Muscle of leg (tissue), 11 donors: ENCODE results near the gene ATP6V0D1. TPM values are rescaled to one million over a fixed set of nuclear protein-coding genes. Genes with fewer than 3 reads are reported as not detected.
A peak's percentile ranks its signal among the peaks of the same experiment; 100 is the strongest.

Experiments
- DNase-seq: peaks from one replicate; pipeline ENCODE4 v3.0.0; 2013
- H3K27ac ChIP-seq: one replicate; pipeline ENCODE4 v1.5.1; 2013; ENCODE audit warnings: mild to moderate bottlenecking, low read length, control low read depth
- H3K27me3 ChIP-seq: one replicate; pipeline ENCODE4 v1.6.1; 2013; ENCODE audit warnings: low read length; ENCODE audit not compliant: control insufficient read depth, insufficient read depth
- H3K36me3 ChIP-seq: one replicate; pipeline ENCODE4 v1.6.1; 2013; ENCODE audit warnings: low read length; ENCODE audit not compliant: control insufficient read depth, insufficient read depth
- H3K4me1 ChIP-seq: one replicate; pipeline ENCODE4 v1.6.1; 2013; ENCODE audit warnings: low read length; ENCODE audit not compliant: control insufficient read depth, insufficient read depth
- H3K4me3 ChIP-seq: one replicate; pipeline ENCODE4 v1.5.1; 2013; ENCODE audit warnings: low read length, control low read depth
- H3K9me3 ChIP-seq: replicated peaks from 2 replicates; pipeline ENCODE4 v1.6.1; 2013; ENCODE audit warnings: low read depth, low read length; ENCODE audit not compliant: control insufficient read depth
- WGBS: methylation state at CpG from one replicate; pipeline ENCODE4 v1.1.5; 2013; ENCODE audit warnings: missing lambda C conversion rate; ENCODE audit not compliant: insufficient coverage; 5-methylcytosine and 5-hydroxymethylcytosine counted together
- polyA plus RNA-seq, 8 donors: library from polyadenylated mRNA; unstranded; fragments of 120-200 nt; gene quantifications; one replicate each; pipeline versions ENCODE4 v1.2.1 to v1.2.3, GENCODE V29; 2013; ENCODE audit warnings: inconsistent platforms in 1 of 8, low replicate concordance in 1 of 8; ENCODE audit not compliant: insufficient read length in 8 of 8, insufficient read depth in 1 of 8
- total RNA-seq: library from RNA; stranded (reverse); fragments of 120-200 nt; gene quantifications from one replicate; pipeline ENCODE4 v1.2.4, GENCODE V29; 2013

Gene ATP6V0D1
- total and polyA plus RNA-seq, 9 donors = 43.5 to 69.0 (median 66.2) TPM

DNA sequence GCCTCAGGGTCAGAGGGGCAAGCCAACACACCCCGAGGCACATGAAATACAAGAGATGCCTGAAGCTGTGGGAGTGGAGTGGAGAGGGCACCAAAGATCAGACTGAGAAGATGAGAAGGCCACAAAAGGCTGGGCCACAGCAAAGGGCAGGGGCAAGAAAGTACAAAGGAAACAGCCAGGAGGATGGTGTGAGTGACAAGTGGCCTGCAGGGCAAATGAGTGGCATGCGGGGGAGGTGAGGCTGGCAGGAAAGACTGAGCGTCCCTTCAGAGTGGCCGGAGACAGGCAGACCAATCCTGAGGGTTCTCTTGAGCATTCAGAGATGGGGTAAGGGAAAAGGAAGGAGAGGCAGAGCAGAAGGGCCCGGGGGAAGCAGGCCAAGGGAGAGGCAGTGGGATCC lies 26.9 kb downstream of the ATP6V0D1 start:
- Histone ChIP-seq H3K4me1 (peaks cover 78% of the 10 kb centered on the region), H3K27me3 (no peaks in the 10 kb centered on the region), H3K4me3 (no peak overlapping the region), H3K36me3 (peaks cover 26% of the 10 kb centered on the region), H3K27ac (no peak overlapping the region), H3K9me3 (no peaks in the 10 kb centered on the region)
- WGBS = 76% methylated on average over 5 of the region's 5 CpGs
- no peak for DNase-seq

DNA sequence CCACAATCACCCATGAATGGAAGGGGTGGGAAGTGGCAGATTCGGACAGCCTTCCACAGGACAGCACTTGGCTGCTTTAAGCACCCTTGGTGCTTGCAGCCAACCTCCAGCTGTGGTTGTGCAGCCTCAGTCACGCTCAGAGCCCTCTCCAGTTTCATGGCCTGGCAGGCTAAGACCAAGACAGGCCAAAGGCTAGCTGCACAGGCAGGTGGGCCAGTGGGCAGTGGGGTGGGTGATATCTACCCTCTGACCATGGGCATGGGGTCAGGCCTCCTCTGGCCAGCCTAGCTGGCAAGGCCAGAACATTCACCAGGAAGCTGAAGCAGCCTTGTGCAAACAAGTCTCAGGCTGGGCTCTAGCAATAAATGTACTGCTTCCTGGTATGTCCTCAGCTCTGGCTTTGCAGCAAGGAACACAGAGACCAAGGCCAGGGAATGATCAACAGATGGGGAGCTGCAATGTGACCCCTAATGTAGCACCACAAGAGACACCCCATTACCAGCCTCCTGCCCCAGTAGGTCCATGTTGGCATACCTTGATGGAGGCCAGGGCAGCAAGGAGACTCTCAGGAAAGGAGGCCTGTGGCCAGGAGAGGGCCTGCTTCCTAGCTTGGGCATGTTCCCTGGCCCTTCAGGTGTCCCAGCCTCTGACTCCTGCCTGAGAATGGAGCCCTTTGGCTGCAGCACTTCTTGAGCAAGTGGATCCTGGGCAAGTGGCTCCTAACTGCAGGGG lies 29.1 kb downstream of the ATP6V0D1 start:
- H3K27ac ChIP-seq = peak overlapping the region; percentile 77
- no peak overlapping the region for H3K4me3 ChIP-seq
- H3K36me3 ChIP-seq = peaks cover 26% of the 10 kb centered on the region
- no peaks in the 10 kb centered on the region for H3K27me3 ChIP-seq
- WGBS = 26% methylated on average over 2 of the region's 2 CpGs
- DNase-seq = peak; percentile 71
- no peaks in the 10 kb centered on the region for H3K9me3 ChIP-seq
- peaks cover 76% of the 10 kb centered on the region for H3K4me1 ChIP-seq

DNA sequence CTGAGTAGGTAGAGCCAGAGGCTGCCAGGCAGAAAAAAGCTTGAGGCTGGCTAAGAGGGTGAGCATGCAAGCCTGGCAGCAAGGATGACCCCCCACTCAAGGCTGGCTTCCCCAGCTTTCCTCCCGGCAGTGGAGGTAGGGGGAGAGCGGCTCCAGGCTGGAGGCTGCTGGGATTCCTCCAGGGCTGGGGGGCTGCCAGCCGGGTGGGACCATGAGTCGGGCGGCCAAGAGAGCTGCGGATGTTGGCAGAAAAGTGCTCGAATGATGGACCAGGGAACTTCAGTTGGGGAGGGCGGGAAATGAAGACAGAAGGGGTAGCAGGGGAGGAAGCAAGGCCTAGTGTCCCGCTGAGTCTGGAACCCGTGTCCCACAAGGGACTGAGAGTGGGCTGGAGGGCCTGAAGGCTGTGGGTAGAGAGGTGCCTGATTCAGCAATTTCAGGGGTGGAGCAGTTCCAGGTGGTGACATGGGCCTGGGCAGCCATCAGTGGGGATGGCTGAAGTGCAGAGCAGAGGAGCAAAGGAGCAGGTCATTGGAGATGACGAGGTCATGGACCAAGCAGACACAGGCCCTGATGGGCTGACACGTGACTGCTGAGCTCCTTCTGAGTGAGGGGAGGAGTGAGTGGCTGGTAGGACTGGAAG lies 29.8 kb downstream of the ATP6V0D1 start:
- Histone ChIP-seq H3K27me3 (no peaks in the 10 kb centered on the region), H3K4me3 (no peak overlapping the region), H3K4me1 (peaks cover 76% of the 10 kb centered on the region), H3K9me3 (no peaks in the 10 kb centered on the region), H3K27ac (peak overlapping the region; percentile 77), H3K36me3 (peaks cover 26% of the 10 kb centered on the region)
- 42% methylated on average over 10 of the region's 12 CpGs for WGBS
- DNase-seq = peak; percentile 79

- peaks cover 30% of the 10 kb centered on the region for H3K36me3 ChIP-seq
- H3K9me3 ChIP-seq = no peaks in the 10 kb centered on the region
- DNase-seq = no peak
- peaks cover 81% of the 10 kb centered on the region for H3K4me1 ChIP-seq
- no peaks in the 10 kb centered on the region for H3K27me3 ChIP-seq
- 71% methylated on average over 3 of the region's 3 CpGs for WGBS
- H3K4me3 ChIP-seq = no peak overlapping the region
- peak overlapping the region; percentile 13 for H3K27ac ChIP-seq
Observed at GRCh38 chr16:67449739-67450138, 31.2 kb downstream of the ATP6V0D1 start.

DNA sequence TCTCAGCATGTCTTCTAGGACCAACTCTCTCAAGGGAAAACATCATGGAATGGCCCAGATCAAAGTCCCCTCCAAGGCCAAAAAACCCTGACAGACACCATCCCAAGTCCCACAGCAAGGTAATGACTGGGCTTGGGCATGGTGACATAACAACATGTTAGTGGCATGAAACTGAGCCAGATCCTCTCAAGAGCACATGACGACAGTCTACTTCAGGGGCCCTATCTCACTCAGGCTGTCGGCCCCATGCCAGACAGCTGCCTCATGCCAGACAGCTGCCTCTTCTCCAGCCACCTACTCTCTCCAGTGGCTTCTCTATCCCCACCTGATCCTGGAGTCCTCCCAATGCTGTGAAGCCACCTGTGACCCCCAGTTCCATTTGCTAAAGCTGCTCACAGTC lies 31.6 kb downstream of the ATP6V0D1 start:
- H3K27me3 ChIP-seq = no peaks in the 10 kb centered on the region
- H3K9me3 ChIP-seq = no peaks in the 10 kb centered on the region
- DNase-seq = peak; percentile 63
- WGBS = 55% methylated on average over 2 of the region's 2 CpGs
- H3K27ac ChIP-seq = peak overlapping the region; percentile 13
- H3K36me3 ChIP-seq = peaks cover 30% of the 10 kb centered on the region
- H3K4me1 ChIP-seq = peaks cover 85% of the 10 kb centered on the region
- H3K4me3 ChIP-seq = no peak overlapping the region

- Histone ChIP-seq H3K4me1 (peaks cover 92% of the 10 kb centered on the region), H3K4me3 (no peak overlapping the region), H3K9me3 (no peaks in the 10 kb centered on the region), H3K27me3 (no peaks in the 10 kb centered on the region), H3K27ac (no peak overlapping the region), H3K36me3 (peaks cover 30% of the 10 kb centered on the region)
- DNase-seq = no peak
- WGBS = 90% methylated on average over 1 of the region's 5 CpGs
Observed at GRCh38 chr16:67448580-67448979, 32.4 kb downstream of the ATP6V0D1 start.

GRCh38 chr16:67447508-67448076 lies 33.4 kb downstream of the ATP6V0D1 start:
- peaks cover 98% of the 10 kb centered on the region for H3K4me1 ChIP-seq
- no peaks in the 10 kb centered on the region for H3K27me3 ChIP-seq
- H3K36me3 ChIP-seq = peaks cover 20% of the 10 kb centered on the region
- peak; percentile 85 for DNase-seq
- H3K4me3 ChIP-seq = no peak overlapping the region
- H3K9me3 ChIP-seq = no peaks in the 10 kb centered on the region
- H3K27ac ChIP-seq = peak overlapping the region; percentile 52
- 61% methylated on average over 2 of the region's 6 CpGs for WGBS

- H3K36me3 ChIP-seq = peaks cover 15% of the 10 kb centered on the region
- no peaks in the 10 kb centered on the region for H3K9me3 ChIP-seq
- no peak overlapping the region for H3K4me3 ChIP-seq
- DNase-seq = no peak
- H3K27me3 ChIP-seq = no peaks in the 10 kb centered on the region
- H3K4me1 ChIP-seq = peaks cover 98% of the 10 kb centered on the region
- 70% methylated on average over 3 of the region's 8 CpGs for WGBS
- H3K27ac ChIP-seq = peak overlapping the region; percentile 52
Observed at GRCh38 chr16:67446968-67447507, 33.9 kb downstream of the ATP6V0D1 start.

GRCh38 chr16:67445913-67446907 lies 34.7 kb downstream of the ATP6V0D1 start:
- H3K4me3 ChIP-seq = no peak overlapping the region
- H3K4me1 ChIP-seq = peaks cover 98% of the 10 kb centered on the region

More at GRCh38 chr16:67445913-67446907, 34.7 kb downstream of the ATP6V0D1 start:
- Histone ChIP-seq H3K36me3 (peaks cover 12% of the 10 kb centered on the region), H3K27ac (no peak overlapping the region), H3K9me3 (no peaks in the 10 kb centered on the region), H3K27me3 (no peaks in the 10 kb centered on the region)
- WGBS = 70% methylated on average over 11 of the region's 12 CpGs
- peak; percentile 57 for DNase-seq
